LNCaP clone FGC (cell line): ENCODE data around the gene TWIST1.

Experiments
- DNase-seq: peaks from one replicate; pipeline ENCODE4 v3.0.0-alpha.2; 2011; ENCODE audit warnings: low read depth
- H3K4me3 ChIP-seq: 2 replicates; pipeline ENCODE4 v1.5.1; 2011; ENCODE audit warnings: mild to moderate bottlenecking, low read depth, low read length, control low read depth
- TF ChIP-seq, protein P1 (sequence below): IDR thresholded peaks from 2 replicates; pipeline ENCODE4 v1.5.1; 2012; ENCODE audit warnings: mild to moderate bottlenecking; ENCODE audit not compliant: control insufficient read depth, insufficient read depth; ENCODE audit errors: extremely low read depth

TWIST1 gene

DNA sequence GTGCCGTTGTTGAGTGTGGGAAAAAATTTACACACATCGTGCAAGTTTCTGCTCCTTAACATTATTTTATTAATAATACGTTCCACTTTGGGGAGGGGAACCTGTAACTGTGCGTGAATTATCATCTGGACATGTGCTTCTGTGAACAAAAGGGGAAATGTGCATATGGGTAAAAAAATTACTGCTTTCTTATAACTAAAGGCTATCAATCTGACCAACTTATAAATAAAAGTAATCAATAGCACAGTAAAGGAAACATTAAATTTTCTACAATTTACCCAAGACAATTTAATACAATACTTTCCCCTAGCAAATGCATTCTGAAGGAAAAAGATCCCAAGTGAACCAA, 4.5 kb downstream of the TWIST1 start:
- no peak overlapping the region for H3K4me3 ChIP-seq
- TF ChIP-seq, protein P1, sequence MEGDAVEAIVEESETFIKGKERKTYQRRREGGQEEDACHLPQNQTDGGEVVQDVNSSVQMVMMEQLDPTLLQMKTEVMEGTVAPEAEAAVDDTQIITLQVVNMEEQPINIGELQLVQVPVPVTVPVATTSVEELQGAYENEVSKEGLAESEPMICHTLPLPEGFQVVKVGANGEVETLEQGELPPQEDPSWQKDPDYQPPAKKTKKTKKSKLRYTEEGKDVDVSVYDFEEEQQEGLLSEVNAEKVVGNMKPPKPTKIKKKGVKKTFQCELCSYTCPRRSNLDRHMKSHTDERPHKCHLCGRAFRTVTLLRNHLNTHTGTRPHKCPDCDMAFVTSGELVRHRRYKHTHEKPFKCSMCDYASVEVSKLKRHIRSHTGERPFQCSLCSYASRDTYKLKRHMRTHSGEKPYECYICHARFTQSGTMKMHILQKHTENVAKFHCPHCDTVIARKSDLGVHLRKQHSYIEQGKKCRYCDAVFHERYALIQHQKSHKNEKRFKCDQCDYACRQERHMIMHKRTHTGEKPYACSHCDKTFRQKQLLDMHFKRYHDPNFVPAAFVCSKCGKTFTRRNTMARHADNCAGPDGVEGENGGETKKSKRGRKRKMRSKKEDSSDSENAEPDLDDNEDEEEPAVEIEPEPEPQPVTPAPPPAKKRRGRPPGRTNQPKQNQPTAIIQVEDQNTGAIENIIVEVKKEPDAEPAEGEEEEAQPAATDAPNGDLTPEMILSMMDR, result no peak
- DNase-seq, result no peak

DNA sequence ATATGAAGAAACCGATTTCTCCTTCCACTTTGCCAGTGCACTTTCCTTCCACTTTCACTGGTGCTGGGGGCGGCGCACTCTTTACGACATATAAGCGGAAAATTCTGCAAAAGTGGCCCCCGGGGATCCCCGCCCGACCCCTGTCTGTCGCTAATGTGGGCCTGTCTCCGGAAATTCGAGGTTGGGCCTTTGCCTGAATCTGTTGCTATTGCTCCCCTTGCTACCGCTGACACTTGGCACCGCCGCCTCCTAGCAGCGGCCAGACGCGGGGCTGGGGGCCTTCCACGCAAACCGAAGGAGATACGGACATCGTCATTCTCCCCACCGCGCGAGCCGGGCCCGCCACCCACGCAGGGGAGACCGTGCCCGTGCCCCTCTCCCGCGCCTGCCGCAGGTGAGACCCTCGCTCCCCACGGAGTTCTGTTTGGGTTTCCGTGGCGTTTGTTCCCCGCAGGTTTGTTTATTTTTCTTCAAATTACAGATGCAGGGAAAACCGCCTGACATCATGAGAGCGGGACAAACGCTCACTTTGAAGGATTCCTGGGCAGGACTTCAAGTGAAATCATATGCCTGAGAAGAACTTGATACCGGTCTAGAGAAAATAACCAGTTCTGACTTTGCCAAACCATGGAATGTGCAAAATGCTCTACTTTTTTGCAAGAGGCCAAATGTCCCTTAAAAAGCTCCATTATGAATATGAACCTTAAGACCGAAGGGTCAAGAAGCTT, 5.0 kb downstream of the TWIST1 start:
- H3K4me3 ChIP-seq, result no peak overlapping the region
- DNase-seq, result no peak
- TF ChIP-seq, protein P1, result no peak

DNA sequence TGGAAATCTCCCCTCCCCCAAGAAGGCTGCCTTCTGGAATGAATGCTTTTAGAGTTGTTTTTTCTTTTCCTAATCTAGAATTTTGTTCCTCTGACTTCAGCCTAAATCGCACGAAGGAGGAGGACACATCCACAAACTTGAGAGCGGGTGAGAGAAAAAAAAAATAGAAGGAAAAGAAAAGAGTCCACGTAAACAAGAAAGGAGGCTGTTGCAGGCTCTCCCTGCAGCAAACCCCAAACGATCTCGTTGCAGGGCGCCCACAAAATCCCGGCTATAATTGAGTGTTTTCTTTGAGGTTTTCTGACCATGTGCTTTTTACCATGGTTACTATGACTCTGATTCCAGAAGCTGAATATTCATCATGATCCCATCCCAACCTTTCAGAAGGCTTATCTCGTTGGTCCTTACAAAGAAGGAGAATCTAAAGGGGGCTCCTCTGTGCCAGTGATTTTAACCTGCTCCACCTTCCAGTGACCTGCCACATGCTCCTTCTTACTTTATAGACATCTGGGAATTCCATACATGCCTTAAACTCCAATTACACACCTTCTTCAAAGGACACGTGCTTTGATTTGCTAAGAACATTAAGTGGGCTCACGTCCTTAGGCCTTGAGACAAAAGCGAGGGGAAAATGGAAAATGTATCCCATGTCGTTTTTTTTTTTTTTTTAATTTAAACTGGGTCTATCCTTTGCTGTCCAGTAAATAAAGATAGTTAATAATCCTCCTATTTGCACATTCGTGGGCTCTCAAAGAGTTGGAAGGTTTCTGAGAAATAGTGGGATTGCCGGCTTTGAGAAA, 5.8 kb downstream of the TWIST1 start:
- no peak for DNase-seq
- TF ChIP-seq, protein P1, result no peak
- H3K4me3 ChIP-seq, result no peak overlapping the region

DNA sequence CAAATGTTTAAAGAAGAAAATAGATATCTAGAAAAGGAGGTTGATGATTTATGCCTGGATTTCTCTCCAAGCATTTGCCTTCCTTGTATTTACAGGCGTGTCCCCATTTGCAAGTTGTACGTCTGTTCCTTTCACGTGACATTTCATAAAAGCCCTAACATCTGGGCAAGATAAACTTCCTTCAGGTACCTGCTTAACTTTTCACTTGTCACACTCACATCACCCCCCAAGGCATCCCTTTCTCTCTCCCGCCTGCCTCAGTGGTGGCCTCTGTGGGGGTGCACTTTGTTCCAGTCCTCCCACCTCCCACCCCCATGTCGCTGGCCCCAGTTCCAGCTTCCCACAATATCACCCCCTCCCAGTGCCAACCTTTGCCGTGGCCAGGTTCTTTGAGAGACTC, 6.7 kb downstream of the TWIST1 start:
- TF ChIP-seq, protein P1, result no peak
- no peak for DNase-seq
- no peak overlapping the region for H3K4me3 ChIP-seq

DNA sequence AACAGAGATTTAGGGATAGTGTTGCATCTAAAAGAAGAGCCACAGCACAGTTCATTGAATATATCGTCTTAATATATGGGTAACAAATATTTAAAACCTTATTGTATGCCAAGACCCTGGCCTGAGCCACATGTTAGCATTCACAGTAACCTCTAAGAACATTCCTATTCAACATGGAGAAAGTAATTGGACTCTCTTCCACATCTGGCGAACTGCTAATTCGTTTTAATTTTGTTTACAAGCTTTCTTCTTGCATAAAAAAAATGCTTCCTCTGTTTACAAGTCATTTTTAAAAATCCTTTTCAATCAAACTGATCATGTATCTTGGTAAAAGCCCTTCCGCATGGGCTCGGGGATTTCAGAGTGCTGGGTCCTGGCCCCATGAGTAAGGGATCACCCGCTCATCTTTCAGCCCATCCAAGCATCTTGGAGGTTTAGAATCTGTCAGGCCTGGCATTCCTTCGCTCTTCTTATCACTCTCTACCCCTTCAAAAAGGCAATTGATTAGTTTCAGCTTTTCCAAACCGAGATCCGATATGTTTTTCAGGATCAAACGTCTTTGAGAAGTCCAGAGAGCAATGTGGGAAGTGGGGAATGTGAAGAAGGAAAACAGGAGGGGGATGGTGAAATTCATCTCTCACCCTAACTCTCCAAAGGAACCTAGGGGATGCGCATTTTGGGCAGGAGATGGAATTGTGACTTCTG, 7.3 kb downstream of the TWIST1 start:
- no peak overlapping the region for H3K4me3 ChIP-seq
- TF ChIP-seq, protein P1, result no peak
- no peak for DNase-seq

DNA sequence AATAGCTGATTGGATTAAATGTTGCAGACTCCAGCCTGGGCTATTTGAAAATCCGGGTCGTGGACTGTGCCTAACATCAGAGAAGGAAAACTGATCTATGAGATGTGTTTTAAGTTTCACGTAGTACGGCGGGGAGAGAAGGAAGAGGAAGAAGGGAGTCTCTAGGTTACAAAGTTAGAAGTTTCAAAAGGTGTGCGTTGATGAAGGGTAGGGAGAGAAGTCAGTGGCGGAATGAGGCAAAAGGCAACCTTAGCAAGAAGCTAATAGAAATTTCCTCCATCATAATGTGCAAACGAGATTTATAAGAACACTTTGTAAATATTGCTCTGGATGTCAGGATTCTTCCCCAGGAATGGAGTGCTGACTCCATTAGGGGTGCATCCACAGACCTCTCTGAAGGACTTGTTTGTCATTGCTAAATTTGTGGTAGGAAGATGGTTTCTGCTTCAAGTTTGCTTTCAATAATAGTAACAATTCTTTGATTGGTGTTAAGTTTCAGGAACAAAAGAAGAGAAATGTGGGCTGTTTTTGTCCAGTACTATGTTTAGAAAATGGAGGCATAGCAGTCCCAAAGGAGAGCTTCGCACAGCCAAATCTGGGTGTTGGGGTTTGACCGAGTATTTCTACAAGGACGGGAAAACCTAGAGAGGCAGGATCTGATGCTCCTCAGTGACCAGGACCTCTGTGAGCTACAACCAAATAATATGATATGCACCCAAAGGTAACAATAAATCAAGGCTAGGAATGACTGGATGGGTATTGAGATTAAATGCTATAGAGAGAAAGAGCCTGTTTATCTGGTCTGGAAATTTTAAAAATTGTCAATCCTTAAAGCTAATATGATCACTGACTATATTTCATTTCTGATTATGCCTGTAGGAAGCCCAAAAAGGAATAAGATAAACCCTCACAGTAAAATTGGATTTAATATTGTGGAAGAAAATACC, 8.2 kb downstream of the TWIST1 start:
- no peak for DNase-seq
- TF ChIP-seq, protein P1, result no peak
- no peak overlapping the region for H3K4me3 ChIP-seq
